Activated B cell treated with CpG ODN at 0.5 μM for 24 hours (primary cell): Measurements from ENCODE around the gene CNIH2. TPM values are rescaled to one million over a fixed set of nuclear protein-coding genes. Genes with fewer than 3 reads are reported as not detected.

ENCODE experiments used
- ATAC-seq: fragments of 200-7000 bp; cut with Tn5 transposase; one replicate; pipeline ENCODE4 v1.10.0; 2021; ENCODE audit warnings: low read depth, mild to moderate bottlenecking, moderate library complexity
- CTCF ChIA-PET: fragments of 350-600 bp; sonication (Branson Sonifier 250); formaldehyde crosslinking; loops from one replicate; lab custom pipeline; 2021; ENCODE audit warnings: antibody characterized with exemption; lab: Charles Lee
- POLR2A ChIA-PET: fragments of 350-600 bp; sonication (Branson Sonifier 250); formaldehyde crosslinking; loops from one replicate; lab custom pipeline; 2021; ENCODE audit warnings: antibody characterized with exemption; lab: Charles Lee
- DNase-seq: peaks from one replicate; pipeline ENCODE4 v3.0.0; 2022
- H3K27ac Mint-ChIP-seq: one replicate; pipeline ENCODE4 v1.8.0; 2020; ENCODE audit warnings: mixed read lengths
- H3K27me3 Mint-ChIP-seq: one replicate; pipeline ENCODE4 v1.8.0; 2021; ENCODE audit warnings: mixed read lengths
- H3K36me3 Mint-ChIP-seq: one replicate; pipeline ENCODE4 v1.8.0; 2021; ENCODE audit warnings: low read depth, mixed read lengths
- H3K4me1 Mint-ChIP-seq: one replicate; pipeline ENCODE4 v1.8.0; 2021; ENCODE audit warnings: mixed read lengths
- H3K4me3 Mint-ChIP-seq: one replicate; pipeline ENCODE4 v1.8.0; 2020; ENCODE audit warnings: mild to moderate bottlenecking, mixed read lengths
- H3K9me3 Mint-ChIP-seq: one replicate; pipeline ENCODE4 v1.8.0; 2020; ENCODE audit warnings: mixed read lengths
- CTCF ChIP-seq: fragments of 200-600 bp; IDR thresholded peaks from one replicate; pipeline ENCODE4 v1.8.0; 2022; ENCODE audit warnings: antibody characterized with exemption, mild to moderate bottlenecking
- intact Hi-C: fragments of 100-400 bp; cut with micrococcal nuclease; formaldehyde crosslinking; loops from one replicate; pipeline ENCODE4 v1.15.1; 2024
- total RNA-seq: library from RNA; stranded (reverse); gene quantifications from 2 replicates; pipeline ENCODE4 v1.2.3, GENCODE V29; 2022

The CNIH2 gene
- total RNA-seq, 1 donor from 2014 or later: 0.93 TPM

- CTCF ChIA-PET: interaction anchor here (1.0 kb wide), 1 partner anchor 10 kb away, joined by 6 read pairs; no protein-coding TSS in a partner anchor
- ATAC-seq: no peak
- Mint-ChIP-seq H3K4me3 (peak overlapping the region; percentile 90), H3K9me3 (no peaks in the 10 kb centered on the region), H3K36me3 (peaks cover 51% of the 10 kb centered on the region), H3K27ac (peak overlapping the region; percentile 97), H3K27me3 (no peaks in the 10 kb centered on the region), H3K4me1 (peaks cover 30% of the 10 kb centered on the region)
- DNase-seq: no peak
- TF ChIP-seq CTCF: no peak
- POLR2A ChIA-PET: interaction anchor here (2.8 kb wide), 1 partner anchor 23 kb away, joined by 42 read pairs; the partner anchor contains the start of genes TMEM151A and YIF1A
- intact Hi-C loops: loop anchor here (1.0 to 5.0 kb wide), 4 partner anchors 44 to 1541 kb away; partner anchors contain the start of genes KAT5 and PC
Measured at GRCh38 chr11:66266378-66267038, 11.5 kb upstream of the CNIH2 start.

GRCh38 chr11:66267039-66267378 lies 11.0 kb upstream of the CNIH2 start:
- H3K36me3 Mint-ChIP-seq: peaks cover 53% of the 10 kb centered on the region
- H3K4me3 Mint-ChIP-seq: peak overlapping the region; percentile 90
- ATAC-seq (no peak), DNase-seq (no peak)
- H3K9me3 Mint-ChIP-seq: no peaks in the 10 kb centered on the region
- intact Hi-C loops: loop anchor here (1.0 to 5.0 kb wide), 4 partner anchors 45 to 1540 kb away; partner anchors contain the start of genes KAT5 and PC
- no peaks in the 10 kb centered on the region for H3K27me3 Mint-ChIP-seq
- no peak for TF ChIP-seq CTCF
- peaks cover 32% of the 10 kb centered on the region for H3K4me1 Mint-ChIP-seq
- POLR2A ChIA-PET: interaction anchor here (0.8 to 3.8 kb wide), 16 partner anchors 14 to 475 kb away, joined by 3 to 50 read pairs (median 6); partner anchors contain the start of genes BANF1, CCDC85B, CFL1 and EIF1AD
- CTCF ChIA-PET: interaction anchor here (1.0 to 2.4 kb wide), 2 partner anchors 11 to 15 kb away, joined by 6 to 14 read pairs; no protein-coding TSS in a partner anchor
- peak overlapping the region; percentile 97 for H3K27ac Mint-ChIP-seq

GRCh38 chr11:66267379-66268243 lies 10.4 kb upstream of the CNIH2 start:
- POLR2A ChIA-PET: interaction anchor here (0.6 to 3.8 kb wide), 29 partner anchors 10 to 1950 kb away, joined by 3 to 50 read pairs (median 5); partner anchors contain the start of genes BANF1, BRMS1, CCDC85B and CFL1
- intact Hi-C loops: loop anchor here (1.0 to 5.0 kb wide), 11 partner anchors 11 to 1540 kb away; partner anchors contain the start of genes CFL1, CNIH2, FIBP and KAT5
- Mint-ChIP-seq H3K4me1 (peaks cover 32% of the 10 kb centered on the region), H3K36me3 (peaks cover 53% of the 10 kb centered on the region), H3K27me3 (no peaks in the 10 kb centered on the region), H3K27ac (peak overlapping the region; percentile 97), H3K9me3 (no peaks in the 10 kb centered on the region), H3K4me3 (peak overlapping the region; percentile 90)
- CTCF ChIA-PET: interaction anchor here (0.7 to 2.4 kb wide), 3 partner anchors 11 to 951 kb away, joined by 3 to 14 read pairs (median 6); no protein-coding TSS in a partner anchor
- peak; percentile 81 for DNase-seq
- TF ChIP-seq CTCF: no peak
- ATAC-seq: peak; percentile 66

GRCh38 chr11:66268244-66268951 lies 9.6 kb upstream of the CNIH2 start, which contains the start of gene RAB1B:
Gene RAB1B (plus strand): TSS chr11:66268639. CDS start chr11:66268680, 41 bp downstream.
- ATAC-seq (peak; percentile 76), DNase-seq (peak; percentile 98)
- ChIA-PET CTCF (interaction anchor here (0.7 to 2.4 kb wide), 2 partner anchors 13 to 952 kb away, joined by 3 to 14 read pairs; no protein-coding TSS in a partner anchor), POLR2A (interaction anchor here (0.6 to 3.8 kb wide), 27 partner anchors 9 to 1951 kb away, joined by 3 to 50 read pairs (median 6); partner anchors contain the start of genes BANF1, BRMS1, CCDC85B and CNIH2)
- Mint-ChIP-seq H3K36me3 (peaks cover 53% of the 10 kb centered on the region), H3K4me3 (peak within 1 kb of the TSS; percentile 90), H3K4me1 (peaks cover 32% of the 10 kb centered on the region), H3K27ac (peak within 1 kb of the TSS; percentile 97), H3K27me3 (no peaks in the 10 kb centered on the region), H3K9me3 (no peaks in the 10 kb centered on the region)
- intact Hi-C loops: loop anchor here (1.0 to 5.0 kb wide), 10 partner anchors 10 to 1539 kb away; partner anchors contain the start of genes CFL1, CNIH2, FIBP and KAT5
- TF ChIP-seq CTCF: no peak
